ENCODE data around the gene ATP6V0C. TPM values are rescaled to one million over a fixed set of nuclear protein-coding genes. Genes with fewer than 3 reads are reported as not detected.

Gene ATP6V0C
- total RNA-seq, 1 experiment from 2014 or later: 173 TPM

GRCh38 chr16:2500918-2501750 is 12.6 kb upstream of the ATP6V0C start:
- Mint-ChIP-seq H3K4me1 (ENCODE audit: insufficient read depth, unreplicated experiment) (peaks cover 5% of the 10 kb centered on the region), H3K4me3 (ENCODE audit: unreplicated experiment) (no peak overlapping the region), H3K36me3 (ENCODE audit: insufficient read depth, unreplicated experiment) (peaks cover 13% of the 10 kb centered on the region), H3K27me3 (ENCODE audit: insufficient read depth, unreplicated experiment) (no peaks in the 10 kb centered on the region), H3K9me3 (ENCODE audit: unreplicated experiment) (no peaks in the 10 kb centered on the region), H3K27ac (ENCODE audit: low read depth, unreplicated experiment) (no peak overlapping the region)
- ChIA-PET POLR2A (interaction anchor here (0.6 to 1.6 kb wide), 5 partner anchors 12 to 249 kb away, joined by 3 to 11 read pairs (median 4); partner anchors contain the start of genes CCNF and ECI1), CTCF (interaction anchor here (0.6 to 2.8 kb wide), 19 partner anchors 9 to 304 kb away, joined by 3 to 15 read pairs (median 4); partner anchors contain the start of gene CCNF)
- intact Hi-C loops (cut with micrococcal nuclease): loop anchor here (1.0 to 2.0 kb wide), 2 partner anchors 161 to 306 kb away; partner anchors contain the start of gene ABCA3
- no TSS peak for BruUV-seq (replicated peaks)
- peak; percentile 99 for TF ChIP-seq CTCF (IDR thresholded peaks at IDR 0.05; ENCODE audit: unreplicated experiment)
- peak; percentile 62 for DNase-seq (ENCODE audit: unreplicated experiment)

GRCh38 chr16:2501946-2502895 is 11.5 kb upstream of the ATP6V0C start:
- no peak for DNase-seq (ENCODE audit: unreplicated experiment)
- H3K27ac Mint-ChIP-seq (ENCODE audit: low read depth, unreplicated experiment): no peak overlapping the region
- no TSS peak for BruUV-seq (replicated peaks)
- intact Hi-C loops (cut with micrococcal nuclease): loop anchor here (1.0 to 2.0 kb wide), 2 partner anchors 162 to 307 kb away; partner anchors contain the start of gene ABCA3
- H3K4me1 Mint-ChIP-seq (ENCODE audit: insufficient read depth, unreplicated experiment): peaks cover 5% of the 10 kb centered on the region
- no peak for TF ChIP-seq CTCF (IDR thresholded peaks at IDR 0.05; ENCODE audit: unreplicated experiment)
- no peak overlapping the region for H3K4me3 Mint-ChIP-seq (ENCODE audit: unreplicated experiment)
- H3K9me3 Mint-ChIP-seq (ENCODE audit: unreplicated experiment): no peaks in the 10 kb centered on the region
- ChIA-PET CTCF (interaction anchor here (0.6 to 2.8 kb wide), 16 partner anchors 8 to 305 kb away, joined by 3 to 15 read pairs (median 4); partner anchors contain the start of gene CCNF), POLR2A (interaction anchor here (1.4 to 1.5 kb wide), 3 partner anchors 72 to 250 kb away, joined by 4 to 11 read pairs (median 4); partner anchors contain the start of genes CCNF and ECI1)
- peaks cover 8% of the 10 kb centered on the region for H3K36me3 Mint-ChIP-seq (ENCODE audit: insufficient read depth, unreplicated experiment)
- H3K27me3 Mint-ChIP-seq (ENCODE audit: insufficient read depth, unreplicated experiment): no peaks in the 10 kb centered on the region

GRCh38 chr16:2505695-2506094 is 8.1 kb upstream of the ATP6V0C start:
- Mint-ChIP-seq H3K9me3 (ENCODE audit: unreplicated experiment) (no peaks in the 10 kb centered on the region), H3K27ac (ENCODE audit: low read depth, unreplicated experiment) (peak overlapping the region; percentile 7), H3K36me3 (ENCODE audit: insufficient read depth, unreplicated experiment) (no peaks in the 10 kb centered on the region), H3K4me1 (ENCODE audit: insufficient read depth, unreplicated experiment) (no peaks in the 10 kb centered on the region), H3K4me3 (ENCODE audit: unreplicated experiment) (no peak overlapping the region), H3K27me3 (ENCODE audit: insufficient read depth, unreplicated experiment) (no peaks in the 10 kb centered on the region)
- BruUV-seq (replicated peaks): no TSS peak
- DNase-seq (ENCODE audit: unreplicated experiment): no peak
- no peak for TF ChIP-seq CTCF (IDR thresholded peaks at IDR 0.05; ENCODE audit: unreplicated experiment)
- CTCF ChIA-PET: interaction anchor here (0.5 kb wide), 1 partner anchor 88 kb away, joined by 3 read pairs; no protein-coding TSS in a partner anchor
- POLR2A ChIA-PET: interaction anchor here (0.6 kb wide), 1 partner anchor 254 kb away, joined by 3 read pairs; the partner anchor contains the start of gene ECI1
- intact Hi-C loops (cut with micrococcal nuclease): no loop called here
